Measurements from ENCODE around the gene FUT8.
"Not testable (repeated sequence)": the region's sequence is repeated elsewhere in the genome, so short reads cannot be mapped to it uniquely, and the experiment has no call there.

FUT8 gene

GRCh38 chr14:65631040-65631439 lies 218.5 kb downstream of the FUT8 start:
- TF ChIP-seq, protein P1, sequence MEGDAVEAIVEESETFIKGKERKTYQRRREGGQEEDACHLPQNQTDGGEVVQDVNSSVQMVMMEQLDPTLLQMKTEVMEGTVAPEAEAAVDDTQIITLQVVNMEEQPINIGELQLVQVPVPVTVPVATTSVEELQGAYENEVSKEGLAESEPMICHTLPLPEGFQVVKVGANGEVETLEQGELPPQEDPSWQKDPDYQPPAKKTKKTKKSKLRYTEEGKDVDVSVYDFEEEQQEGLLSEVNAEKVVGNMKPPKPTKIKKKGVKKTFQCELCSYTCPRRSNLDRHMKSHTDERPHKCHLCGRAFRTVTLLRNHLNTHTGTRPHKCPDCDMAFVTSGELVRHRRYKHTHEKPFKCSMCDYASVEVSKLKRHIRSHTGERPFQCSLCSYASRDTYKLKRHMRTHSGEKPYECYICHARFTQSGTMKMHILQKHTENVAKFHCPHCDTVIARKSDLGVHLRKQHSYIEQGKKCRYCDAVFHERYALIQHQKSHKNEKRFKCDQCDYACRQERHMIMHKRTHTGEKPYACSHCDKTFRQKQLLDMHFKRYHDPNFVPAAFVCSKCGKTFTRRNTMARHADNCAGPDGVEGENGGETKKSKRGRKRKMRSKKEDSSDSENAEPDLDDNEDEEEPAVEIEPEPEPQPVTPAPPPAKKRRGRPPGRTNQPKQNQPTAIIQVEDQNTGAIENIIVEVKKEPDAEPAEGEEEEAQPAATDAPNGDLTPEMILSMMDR (IDR thresholded peaks at IDR 0.05; ENCODE audit: control insufficient read depth, extremely low read depth, insufficient read depth), result no peak
- H3K4me3 ChIP-seq (ENCODE audit: low read depth, low read length), result no peak overlapping the region
- DNase-seq (ENCODE audit: low read depth), result no peak

- peak; percentile 25 for DNase-seq (ENCODE audit: low read depth)
- H3K4me3 ChIP-seq (ENCODE audit: low read depth, low read length), result no peak overlapping the region
- TF ChIP-seq, protein P1 (IDR thresholded peaks at IDR 0.05; ENCODE audit: control insufficient read depth, extremely low read depth, insufficient read depth), result no peak
Observed at GRCh38 chr14:65632487-65632886, 220.0 kb downstream of the FUT8 start.

DNA sequence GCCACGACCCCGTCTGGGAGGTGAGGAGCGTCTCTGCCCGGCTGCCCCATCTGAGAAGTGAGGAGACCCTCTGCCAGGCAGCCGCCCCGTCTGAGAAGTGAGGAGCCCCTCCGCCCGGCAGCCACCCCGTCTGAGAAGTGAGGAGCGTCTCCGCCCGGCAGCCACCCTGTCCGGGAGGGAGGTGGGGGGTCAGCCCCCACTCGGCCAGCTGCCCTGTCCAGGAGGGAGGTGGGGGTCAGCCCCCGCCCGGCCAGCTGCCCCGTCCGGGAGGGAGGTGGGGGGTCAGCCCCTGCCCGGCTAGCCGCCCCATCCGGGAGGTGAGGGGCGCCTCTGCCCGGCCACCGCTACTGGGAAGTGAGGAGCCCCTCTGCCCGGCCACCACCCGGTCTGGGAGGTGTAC lies 221.1 kb downstream of the FUT8 start:
- DNase-seq (ENCODE audit: low read depth); H3K4me3 ChIP-seq (ENCODE audit: low read depth, low read length): not testable (repeated sequence)

GRCh38 chr14:65637780-65638179 lies 225.2 kb downstream of the FUT8 start:
- TF ChIP-seq, protein P1 (IDR thresholded peaks at IDR 0.05; ENCODE audit: control insufficient read depth, extremely low read depth, insufficient read depth), result no peak
- no peak for DNase-seq (ENCODE audit: low read depth)
- H3K4me3 ChIP-seq (ENCODE audit: low read depth, low read length), result no peak overlapping the region

DNA sequence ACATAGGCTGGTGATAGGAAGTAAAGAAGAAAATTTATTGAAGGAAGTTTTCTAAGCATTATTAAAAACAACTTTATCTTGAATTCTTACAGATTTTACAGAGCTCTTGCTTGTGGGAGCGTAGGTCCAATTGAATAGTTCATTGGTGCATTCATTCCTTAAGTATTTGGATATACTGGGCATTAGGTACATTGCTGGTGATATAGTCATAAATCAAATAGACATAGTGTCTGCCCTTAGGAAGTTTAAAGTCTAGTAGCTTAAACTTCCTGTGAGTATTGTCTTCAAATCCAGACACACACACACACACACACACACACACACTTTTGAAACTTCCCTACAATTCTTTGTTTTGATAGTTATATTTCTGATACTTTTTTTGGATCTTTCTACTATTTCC lies 226.7 kb downstream of the FUT8 start:
- no peak overlapping the region for H3K4me3 ChIP-seq (ENCODE audit: low read depth, low read length)
- TF ChIP-seq, protein P1 (IDR thresholded peaks at IDR 0.05; ENCODE audit: control insufficient read depth, extremely low read depth, insufficient read depth), result no peak
- no peak for DNase-seq (ENCODE audit: low read depth)

- TF ChIP-seq, protein P1 (IDR thresholded peaks at IDR 0.05; ENCODE audit: control insufficient read depth, extremely low read depth, insufficient read depth), result no peak
- H3K4me3 ChIP-seq (ENCODE audit: low read depth, low read length), result no peak overlapping the region
- DNase-seq (ENCODE audit: low read depth), result no peak
Observed at GRCh38 chr14:65650826-65651225, 238.3 kb downstream of the FUT8 start.

- TF ChIP-seq, protein P1 (IDR thresholded peaks at IDR 0.05; ENCODE audit: control insufficient read depth, extremely low read depth, insufficient read depth), result no peak
- no peak for DNase-seq (ENCODE audit: low read depth)
- H3K4me3 ChIP-seq (ENCODE audit: low read depth, low read length), result no peak overlapping the region
Observed at GRCh38 chr14:65656554-65656953, 244.0 kb downstream of the FUT8 start.

All from LNCaP clone FGC (cell line).